ENCODE results near the gene WAC. TPM values are rescaled to one million over a fixed set of nuclear protein-coding genes. Genes with fewer than 3 reads are reported as not detected.
"Not testable (repeated sequence)": the region's sequence is repeated elsewhere in the genome, so short reads cannot be mapped to it uniquely, and the experiment has no call there.

The WAC gene
- total and polyA plus RNA-seq, 7 donors, result 39.1 to 180 (median 132) TPM

GRCh38 chr10:28570598-28570997, 37.7 kb downstream of the WAC start:
- intact Hi-C loops (cut with DNase I), result no loop called here
- no peaks in the 10 kb centered on the region for H3K27me3 ChIP-seq
- peaks cover 0 to 89% (median 72%) of the 10 kb centered on the region in 4 donors for H3K4me1 ChIP-seq
- no peaks in the 10 kb centered on the region for H3K9me3 ChIP-seq
- H3K4me3 ChIP-seq, result no peak overlapping the region
- no peak for TF ChIP-seq POLR2A (IDR thresholded peaks at IDR 0.05)
- no peak for TF ChIP-seq CTCF (IDR thresholded peaks at IDR 0.05)
- no peak for DNase-seq
- H3K27ac ChIP-seq, result no peak overlapping the region
- WGBS, 2 donors, result 22 to 59% methylated on average over 1 of the region's 1 CpG
- H3K36me3 ChIP-seq, result peaks cover 0 to 6% (median 2%) of the 10 kb centered on the region in 4 donors

GRCh38 chr10:28571265-28571664, 38.3 kb downstream of the WAC start:
- TF ChIP-seq POLR2AphosphoS5 (IDR thresholded peaks at IDR 0.05) (no peak), CTCF (IDR thresholded peaks at IDR 0.05) (no peak), EP300 (IDR thresholded peaks at IDR 0.05) (no peak)
- H3K27me3 ChIP-seq, result no peaks in the 10 kb centered on the region
- 73 to 84% methylated on average over 6 of the region's 6 CpGs for WGBS, 2 donors

GRCh38 chr10:28574214-28574613, 41.3 kb downstream of the WAC start:
- intact Hi-C loops (cut with DNase I); H3K4me3 ChIP-seq; DNase-seq; H3K36me3 ChIP-seq; H3K9me3 ChIP-seq; H3K27ac ChIP-seq; H3K27me3 ChIP-seq: not testable (repeated sequence)
- 93% methylated on average over 10 of the region's 10 CpGs for WGBS, 2 donors
- H3K4me1 ChIP-seq, result peaks cover 0 to 89% (median 69%) of the 10 kb centered on the region in 4 donors

More at GRCh38 chr10:28571265-28571664, 38.3 kb downstream of the WAC start:
- Histone ChIP-seq H3K9me3 (no peaks in the 10 kb centered on the region), H3K36me3 (peaks cover 0 to 6% (median 2%) of the 10 kb centered on the region in 4 donors), H3K27ac (no peak overlapping the region), H3K4me3 (no peak overlapping the region), H3K4me1 (peaks cover 0 to 89% (median 72%) of the 10 kb centered on the region in 4 donors)
- intact Hi-C loops (cut with DNase I), result no loop called here
- no peak for DNase-seq

GRCh38 chr10:28575852-28576251, 42.9 kb downstream of the WAC start:
- no peak overlapping the region for H3K27ac ChIP-seq
- no peak overlapping the region for H3K4me3 ChIP-seq
- intact Hi-C loops (cut with DNase I), result no loop called here
- no peaks in the 10 kb centered on the region for H3K9me3 ChIP-seq
- TF ChIP-seq CTCF (IDR thresholded peaks at IDR 0.05), result no peak
- TF ChIP-seq EP300 (IDR thresholded peaks at IDR 0.05), result no peak
- DNase-seq, result no peak
- H3K27me3 ChIP-seq, result no peaks in the 10 kb centered on the region
- peaks cover 0 to 6% (median 2%) of the 10 kb centered on the region in 4 donors for H3K36me3 ChIP-seq
- WGBS, 2 donors, result 25 to 83% methylated on average over 5 of the region's 5 CpGs
- peaks cover 0 to 92% (median 64%) of the 10 kb centered on the region in 4 donors for H3K4me1 ChIP-seq

GRCh38 chr10:28577506-28577905, 44.6 kb downstream of the WAC start:
- Histone ChIP-seq H3K27ac (no peak overlapping the region), H3K4me1 (peaks cover 0 to 91% (median 57%) of the 10 kb centered on the region in 4 donors), H3K36me3 (peaks cover 0 to 6% (median 2%) of the 10 kb centered on the region in 4 donors), H3K4me3 (no peak overlapping the region), H3K27me3 (no peaks in the 10 kb centered on the region), H3K9me3 (no peaks in the 10 kb centered on the region)
- TF ChIP-seq EP300 (IDR thresholded peaks at IDR 0.05) (no peak), POLR2AphosphoS5 (IDR thresholded peaks at IDR 0.05) (no peak), POLR2A (IDR thresholded peaks at IDR 0.05) (no peak), CTCF (IDR thresholded peaks at IDR 0.05) (no peak)
- intact Hi-C loops (cut with DNase I), result no loop called here
- 88 to 90% methylated on average over 4 of the region's 4 CpGs for WGBS, 2 donors
- DNase-seq, result no peak
